GM19099 (cell line): ENCODE data around the gene RNU6-1.

Experiments used
- POLR2A ChIP-seq: IDR thresholded peaks from 3 replicates; pipeline ENCODE4 v1.6.1; 2011; ENCODE audit warnings: low read depth; ENCODE audit not compliant: insufficient read length; ENCODE audit errors: extremely low read depth

Gene RNU6-1

GRCh38 chr15:67839929-67840748, at the start of gene RNU6-1:
RNU6-1 (minus strand) TSS chr15:67840045.
- peak; percentile 93 for TF ChIP-seq POLR2A

GRCh38 chr15:67887776-67888175, 47.9 kb upstream of the RNU6-1 start:
- no peak for TF ChIP-seq POLR2A

- TF ChIP-seq POLR2A: no peak
These were observed 46.0 kb upstream of the RNU6-1 start for GRCh38 chr15:67885861-67886260.

- TF ChIP-seq POLR2A: no peak
These were observed 45.3 kb upstream of the RNU6-1 start for GRCh38 chr15:67885175-67885523.

- no peak for TF ChIP-seq POLR2A
These were observed 44.8 kb upstream of the RNU6-1 start for GRCh38 chr15:67884514-67885174.

GRCh38 chr15:67884009-67884408, 44.2 kb upstream of the RNU6-1 start:
- TF ChIP-seq POLR2A: no peak

GRCh38 chr15:67883234-67883773, 43.5 kb upstream of the RNU6-1 start:
- TF ChIP-seq POLR2A: no peak

GRCh38 chr15:67882487-67883233, 42.8 kb upstream of the RNU6-1 start:
- TF ChIP-seq POLR2A: no peak

GRCh38 chr15:67880651-67881182, 40.9 kb upstream of the RNU6-1 start:
- TF ChIP-seq POLR2A: no peak

- no peak for TF ChIP-seq POLR2A
These were observed 39.7 kb upstream of the RNU6-1 start for GRCh38 chr15:67879440-67880129.

GRCh38 chr15:67878712-67879206, 38.9 kb upstream of the RNU6-1 start:
- no peak for TF ChIP-seq POLR2A

GRCh38 chr15:67873777-67874176, 33.9 kb upstream of the RNU6-1 start:
- no peak for TF ChIP-seq POLR2A

GRCh38 chr15:67870868-67871408, 31.1 kb upstream of the RNU6-1 start:
- no peak for TF ChIP-seq POLR2A

- no peak for TF ChIP-seq POLR2A
These were observed 29.9 kb upstream of the RNU6-1 start for GRCh38 chr15:67869701-67870100.
